BE2C (cell line): Measurements from ENCODE around the gene PSAPL1.

Source experiments
- DNase-seq: peaks from one replicate; pipeline ENCODE4 v3.0.0-alpha.2; 2020
- H3K27me3 ChIP-seq: fragments of 250-450 bp; sonication (Bioruptor Pico); 2 replicates; pipeline ENCODE4 v1.5.1; 2020; ENCODE audit warnings: mild to moderate bottlenecking
- H3K36me3 ChIP-seq: fragments of 250-450 bp; sonication (Bioruptor Pico); 2 replicates; pipeline ENCODE4 v1.5.1; 2020; ENCODE audit warnings: mild to moderate bottlenecking
- H3K4me1 ChIP-seq: fragments of 250-450 bp; sonication (Bioruptor Pico); 2 replicates; pipeline ENCODE4 v1.5.1; 2020
- H3K4me3 ChIP-seq: 2 replicates; pipeline ENCODE4 v1.5.1; 2011; ENCODE audit warnings: low read depth, low read length
- H3K9me3 ChIP-seq: fragments of 250-450 bp; sonication (Bioruptor Pico); 2 replicates; pipeline ENCODE4 v1.5.1; 2020
- TF ChIP-seq, protein P1 (sequence below): IDR thresholded peaks from 2 replicates; pipeline ENCODE4 v1.5.1; 2012; ENCODE audit warnings: mild to moderate bottlenecking, low read depth, low read length

Gene PSAPL1

DNA sequence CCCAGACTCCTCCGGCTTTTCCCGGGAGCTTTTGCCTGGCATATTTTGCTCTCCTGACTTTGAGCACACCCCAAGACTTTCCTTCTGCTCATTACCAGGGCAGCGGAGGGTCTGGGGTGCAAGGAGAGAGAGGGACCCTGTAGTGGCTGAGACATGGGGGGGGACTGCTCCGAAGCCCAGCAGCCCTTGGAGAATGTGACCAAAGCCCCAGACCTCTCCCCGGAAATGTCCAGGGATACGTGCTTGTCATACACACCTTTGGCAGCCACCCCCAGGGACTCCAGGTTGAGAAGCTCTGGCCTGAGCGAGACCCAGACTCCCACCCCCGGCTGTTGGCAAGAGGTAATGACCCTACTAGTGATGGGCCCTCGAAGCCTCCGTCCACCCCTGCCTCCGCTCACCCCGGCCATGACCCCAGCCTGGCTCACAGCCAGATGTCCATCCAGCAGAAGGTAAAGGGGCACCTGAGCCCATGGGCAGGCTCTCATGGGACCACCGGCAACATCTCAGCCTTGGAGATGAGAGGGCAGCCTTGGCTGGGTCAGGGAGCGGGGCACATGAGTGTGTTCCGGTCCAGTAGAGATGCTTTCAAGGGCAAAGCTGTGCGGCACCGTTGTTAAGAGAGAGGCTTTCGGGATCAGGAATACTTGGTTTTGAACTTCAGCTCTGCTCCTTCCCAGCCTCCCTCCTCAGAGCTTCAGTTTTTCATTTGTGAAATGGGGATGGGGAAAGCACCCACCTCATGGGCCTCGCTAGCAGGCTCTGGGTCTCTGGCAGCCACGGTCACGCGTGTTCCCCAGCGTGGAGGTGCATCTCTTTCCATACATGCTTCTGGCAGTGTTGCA is 2.0 kb downstream of the PSAPL1 start:
- TF ChIP-seq, protein P1, sequence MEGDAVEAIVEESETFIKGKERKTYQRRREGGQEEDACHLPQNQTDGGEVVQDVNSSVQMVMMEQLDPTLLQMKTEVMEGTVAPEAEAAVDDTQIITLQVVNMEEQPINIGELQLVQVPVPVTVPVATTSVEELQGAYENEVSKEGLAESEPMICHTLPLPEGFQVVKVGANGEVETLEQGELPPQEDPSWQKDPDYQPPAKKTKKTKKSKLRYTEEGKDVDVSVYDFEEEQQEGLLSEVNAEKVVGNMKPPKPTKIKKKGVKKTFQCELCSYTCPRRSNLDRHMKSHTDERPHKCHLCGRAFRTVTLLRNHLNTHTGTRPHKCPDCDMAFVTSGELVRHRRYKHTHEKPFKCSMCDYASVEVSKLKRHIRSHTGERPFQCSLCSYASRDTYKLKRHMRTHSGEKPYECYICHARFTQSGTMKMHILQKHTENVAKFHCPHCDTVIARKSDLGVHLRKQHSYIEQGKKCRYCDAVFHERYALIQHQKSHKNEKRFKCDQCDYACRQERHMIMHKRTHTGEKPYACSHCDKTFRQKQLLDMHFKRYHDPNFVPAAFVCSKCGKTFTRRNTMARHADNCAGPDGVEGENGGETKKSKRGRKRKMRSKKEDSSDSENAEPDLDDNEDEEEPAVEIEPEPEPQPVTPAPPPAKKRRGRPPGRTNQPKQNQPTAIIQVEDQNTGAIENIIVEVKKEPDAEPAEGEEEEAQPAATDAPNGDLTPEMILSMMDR: no peak
- H3K27me3 ChIP-seq: no peaks in the 10 kb centered on the region
- H3K36me3 ChIP-seq: no peaks in the 10 kb centered on the region
- no peaks in the 10 kb centered on the region for H3K9me3 ChIP-seq
- H3K4me3 ChIP-seq: no peak overlapping the region
- no peak for DNase-seq
- no peaks in the 10 kb centered on the region for H3K4me1 ChIP-seq

DNA sequence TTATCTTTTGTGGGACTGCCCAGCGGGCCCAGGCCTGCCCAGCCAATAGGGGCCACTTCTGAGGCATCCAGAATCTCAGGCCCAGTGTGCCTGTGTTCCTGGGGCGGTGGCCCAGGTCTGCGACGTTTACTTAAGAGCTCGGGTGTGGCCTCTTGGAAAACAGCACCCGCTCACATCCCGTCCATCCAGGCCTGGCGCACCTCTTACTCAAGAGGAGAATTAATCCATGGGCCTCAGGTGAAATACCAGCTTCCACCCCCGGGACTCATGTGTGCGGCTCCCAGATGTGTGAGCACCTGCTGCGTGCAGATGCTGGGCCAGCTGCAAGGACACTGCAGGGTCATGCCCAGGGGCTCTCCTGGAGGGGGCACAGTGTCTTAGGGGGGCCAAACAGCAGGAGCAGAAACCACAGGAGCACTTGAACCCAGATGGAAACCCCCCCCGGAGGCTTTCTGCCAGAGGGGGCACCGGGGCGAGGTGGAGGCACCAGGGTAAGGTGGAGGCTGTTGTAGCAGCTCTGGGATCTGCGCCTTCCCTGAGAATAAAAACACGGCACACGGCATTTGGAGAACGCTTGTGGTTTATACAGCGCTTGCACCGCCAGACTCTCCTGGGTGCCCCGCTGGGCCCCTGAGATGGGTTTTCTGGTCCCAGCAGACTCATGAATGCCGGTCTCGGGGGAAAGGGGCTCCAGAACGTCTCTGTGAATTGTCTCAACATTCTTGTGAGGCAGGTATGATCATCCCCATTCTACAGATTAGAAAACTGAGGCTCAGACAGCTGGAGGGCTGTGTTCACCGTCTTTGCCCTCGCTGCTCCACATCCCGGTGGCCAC is 2.8 kb downstream of the PSAPL1 start:
- Histone ChIP-seq H3K27me3 (no peaks in the 10 kb centered on the region), H3K4me1 (no peaks in the 10 kb centered on the region), H3K36me3 (no peaks in the 10 kb centered on the region), H3K4me3 (no peak overlapping the region), H3K9me3 (no peaks in the 10 kb centered on the region)
- TF ChIP-seq, protein P1: no peak
- no peak for DNase-seq

GRCh38 chr4:7430965-7431695 is 3.6 kb downstream of the PSAPL1 start:
- Histone ChIP-seq H3K36me3 (no peaks in the 10 kb centered on the region), H3K27me3 (no peaks in the 10 kb centered on the region), H3K4me3 (no peak overlapping the region), H3K9me3 (no peaks in the 10 kb centered on the region), H3K4me1 (no peaks in the 10 kb centered on the region)
- no peak for DNase-seq
- TF ChIP-seq, protein P1: no peak

- DNase-seq: no peak
- H3K4me1 ChIP-seq: no peaks in the 10 kb centered on the region
- H3K27me3 ChIP-seq: no peaks in the 10 kb centered on the region
- H3K4me3 ChIP-seq: no peak overlapping the region
- no peaks in the 10 kb centered on the region for H3K9me3 ChIP-seq
- TF ChIP-seq, protein P1: no peak
- H3K36me3 ChIP-seq: no peaks in the 10 kb centered on the region
Observed at GRCh38 chr4:7430368-7430964, 4.3 kb downstream of the PSAPL1 start.

GRCh38 chr4:7429601-7430078 is 5.1 kb downstream of the PSAPL1 start:
- no peaks in the 10 kb centered on the region for H3K4me1 ChIP-seq
- no peak overlapping the region for H3K4me3 ChIP-seq
- TF ChIP-seq, protein P1: no peak
- no peaks in the 10 kb centered on the region for H3K9me3 ChIP-seq
- no peaks in the 10 kb centered on the region for H3K27me3 ChIP-seq
- no peaks in the 10 kb centered on the region for H3K36me3 ChIP-seq
- DNase-seq: no peak
